Stimulated activated CD4-positive, alpha-beta T cell treated with anti-CD3 and anti-CD28 coated beads, Interleukin-2, amount 100 ng/mL, for 4 hours (primary cell): ENCODE data around the gene TANGO6.

Experiments used
- DNase-seq: peaks from one replicate; pipeline ENCODE4 v3.0.0-alpha.2; 2020; ENCODE audit warnings: low read depth

Gene TANGO6

GRCh38 chr16:68866933-68867332, 23.6 kb downstream of the TANGO6 start:
- no peak for DNase-seq

GRCh38 chr16:68869492-68870088, 26.3 kb downstream of the TANGO6 start:
- DNase-seq = no peak

GRCh38 chr16:68873635-68874471, 30.5 kb downstream of the TANGO6 start:
- DNase-seq = no peak

GRCh38 chr16:68875871-68876270, 32.5 kb downstream of the TANGO6 start:
- DNase-seq = no peak

- DNase-seq = no peak
These were observed 40.4 kb downstream of the TANGO6 start for GRCh38 chr16:68883685-68884084.

- no peak for DNase-seq
These were observed 41.1 kb downstream of the TANGO6 start for GRCh38 chr16:68884401-68884800.

- DNase-seq = no peak
These were observed 41.8 kb downstream of the TANGO6 start for GRCh38 chr16:68884861-68885720.

- DNase-seq = no peak
These were observed 43.8 kb downstream of the TANGO6 start for GRCh38 chr16:68887107-68887506.

GRCh38 chr16:68889508-68890150, 46.3 kb downstream of the TANGO6 start:
- DNase-seq = no peak

- no peak for DNase-seq
These were observed 48.9 kb downstream of the TANGO6 start for GRCh38 chr16:68892214-68892613.

GRCh38 chr16:68892898-68893297, 49.6 kb downstream of the TANGO6 start:
- DNase-seq = no peak

- no peak for DNase-seq
These were observed 50.7 kb downstream of the TANGO6 start for GRCh38 chr16:68893710-68894705.

GRCh38 chr16:68894714-68895113, 51.4 kb downstream of the TANGO6 start:
- DNase-seq = no peak

GRCh38 chr16:68898026-68898425, 54.7 kb downstream of the TANGO6 start:
- no peak for DNase-seq

GRCh38 chr16:68900009-68900408, 56.7 kb downstream of the TANGO6 start:
- no peak for DNase-seq

GRCh38 chr16:68902003-68902968, 59.0 kb downstream of the TANGO6 start:
- DNase-seq = no peak

GRCh38 chr16:68902969-68903345, 59.6 kb downstream of the TANGO6 start:
- DNase-seq = no peak

- no peak for DNase-seq
These were observed 64.0 kb downstream of the TANGO6 start for GRCh38 chr16:68907297-68907696.

GRCh38 chr16:68907781-68908181, 64.5 kb downstream of the TANGO6 start:
- no peak for DNase-seq
